Activated T-cell treated with anti-CD3 and anti-CD28 coated beads, Interleukin-2, amount 50 U/mL, for 72 hours (primary cell): ENCODE data around the gene VAMP1. TPM values are rescaled to one million over a fixed set of nuclear protein-coding genes. Genes with fewer than 3 reads are reported as not detected.
"Not testable (repeated sequence)": the region's sequence is repeated elsewhere in the genome, so short reads cannot be mapped to it uniquely, and the experiment has no call there.

Experiments used
- ATAC-seq, 2 donors: fragments of 150-1000 bp; cut with Tn5 transposase; replicated peaks in 1 of 2; 2 replicates each; pipeline ENCODE4 v1.10.0; 2021; ENCODE audit warnings: moderate library complexity in 2 of 2, mild to moderate bottlenecking in 1 of 2
- DNase-seq, 2 donors: peaks; one replicate each; pipeline ENCODE4 v3.0.0; 2021 to 2022; ENCODE audit warnings: mixed read lengths in 1 of 2
- H3K27ac Mint-ChIP-seq: one replicate; pipeline ENCODE4 v1.8.0; 2022; ENCODE audit warnings: mild to moderate bottlenecking, moderate library complexity, mixed read lengths
- H3K27me3 Mint-ChIP-seq: one replicate; pipeline ENCODE4 v1.8.0; 2022; ENCODE audit warnings: low read depth, mixed read lengths
- H3K36me3 Mint-ChIP-seq, 2 donors: one replicate each; pipeline ENCODE4 v1.8.0; 2022; ENCODE audit warnings: mixed read lengths in 2 of 2, mild to moderate bottlenecking in 1 of 2; ENCODE audit not compliant: insufficient read depth in 2 of 2
- H3K4me1 Mint-ChIP-seq: one replicate; pipeline ENCODE4 v1.8.0; 2022; ENCODE audit warnings: low read depth, mixed read lengths
- H3K4me3 Mint-ChIP-seq, 2 donors: one replicate each; pipeline ENCODE4 v1.8.0; 2022; ENCODE audit warnings: mild to moderate bottlenecking in 2 of 2, mixed read lengths in 2 of 2, moderate library complexity in 2 of 2
- H3K9me3 Mint-ChIP-seq, 2 donors: one replicate each; pipeline ENCODE4 v1.8.0; 2022; ENCODE audit warnings: mixed read lengths in 2 of 2
- total RNA-seq, 2 donors: library from RNA; stranded (reverse); gene quantifications; one replicate each; pipeline ENCODE4 v1.2.3, GENCODE V29; 2022

Gene VAMP1
- total RNA-seq, 2 donors from 2014 or later = 51.2 to 53.1 TPM

GRCh38 chr12:6440391-6440790 lies 30.1 kb downstream of the VAMP1 start:
- peaks cover 83% of the 10 kb centered on the region for H3K4me1 Mint-ChIP-seq
- no peak overlapping the region for H3K4me3 Mint-ChIP-seq
- H3K36me3 Mint-ChIP-seq = peaks cover 1 to 12% of the 10 kb centered on the region in 2 donors
- ATAC-seq (no peak), DNase-seq (no peak)
- no peaks in the 10 kb centered on the region for H3K9me3 Mint-ChIP-seq
- no peaks in the 10 kb centered on the region for H3K27me3 Mint-ChIP-seq
- peak overlapping the region; percentile 23 for H3K27ac Mint-ChIP-seq

- no peak for ATAC-seq
- H3K36me3 Mint-ChIP-seq = peaks cover 0 to 5% of the 10 kb centered on the region in 2 donors
- H3K4me3 Mint-ChIP-seq = no peak overlapping the region
- DNase-seq = no peak
- H3K27ac Mint-ChIP-seq = no peak overlapping the region
- H3K4me1 Mint-ChIP-seq = peaks cover 84% of the 10 kb centered on the region
- no peaks in the 10 kb centered on the region for H3K27me3 Mint-ChIP-seq
- no peaks in the 10 kb centered on the region for H3K9me3 Mint-ChIP-seq
Observed at GRCh38 chr12:6438345-6438744, 32.1 kb downstream of the VAMP1 start.

GRCh38 chr12:6437586-6437985 lies 32.9 kb downstream of the VAMP1 start:
- Mint-ChIP-seq H3K4me1 (peaks cover 84% of the 10 kb centered on the region), H3K9me3 (no peaks in the 10 kb centered on the region), H3K36me3 (peaks cover 0 to 2% of the 10 kb centered on the region in 2 donors), H3K27me3 (no peaks in the 10 kb centered on the region), H3K27ac (no peak overlapping the region), H3K4me3 (no peak overlapping the region)
- no peak for DNase-seq
- ATAC-seq = no peak

- Mint-ChIP-seq H3K27me3 (no peaks in the 10 kb centered on the region), H3K36me3 (peaks cover 0 to 2% of the 10 kb centered on the region in 2 donors), H3K9me3 (no peaks in the 10 kb centered on the region), H3K4me3 (no peak overlapping the region), H3K27ac (no peak overlapping the region), H3K4me1 (peaks cover 82% of the 10 kb centered on the region)
- ATAC-seq = peak; percentile 35 to 41
- no peak for DNase-seq
Observed at GRCh38 chr12:6435961-6436715, 34.3 kb downstream of the VAMP1 start.

- H3K9me3 Mint-ChIP-seq = no peaks in the 10 kb centered on the region
- H3K4me3 Mint-ChIP-seq = peak overlapping the region; percentile 83 to 87
- peak overlapping the region; percentile 93 for H3K27ac Mint-ChIP-seq
- no peaks in the 10 kb centered on the region for H3K27me3 Mint-ChIP-seq
- peaks cover 91% of the 10 kb centered on the region for H3K4me1 Mint-ChIP-seq
- peak; percentile 90 to 92 for ATAC-seq
- peak; percentile 60 to 71 for DNase-seq
- peaks cover 0 to 2% of the 10 kb centered on the region in 2 donors for H3K36me3 Mint-ChIP-seq
Observed at GRCh38 chr12:6434205-6435140, 36.0 kb downstream of the VAMP1 start.

- Mint-ChIP-seq H3K36me3 (peaks cover 0 to 2% of the 10 kb centered on the region in 2 donors), H3K27me3 (no peaks in the 10 kb centered on the region), H3K9me3 (no peaks in the 10 kb centered on the region), H3K4me3 (peak overlapping the region; percentile 57 to 58), H3K4me1 (peaks cover 87% of the 10 kb centered on the region), H3K27ac (no peak overlapping the region)
- ATAC-seq = no peak
- no peak for DNase-seq
Observed at GRCh38 chr12:6432991-6433390, 37.5 kb downstream of the VAMP1 start.

GRCh38 chr12:6430124-6430989 lies 40.1 kb downstream of the VAMP1 start:
- H3K9me3 Mint-ChIP-seq = no peaks in the 10 kb centered on the region
- ATAC-seq (peak in 1 of 2 donors; percentile 5), DNase-seq (peak; percentile 56 to 63)
- H3K36me3 Mint-ChIP-seq = no peaks in the 10 kb centered on the region
- H3K27ac Mint-ChIP-seq = peak overlapping the region; percentile 88
- H3K4me3 Mint-ChIP-seq = peak overlapping the region; percentile 79 to 81
- no peaks in the 10 kb centered on the region for H3K27me3 Mint-ChIP-seq
- peaks cover 92% of the 10 kb centered on the region for H3K4me1 Mint-ChIP-seq

GRCh38 chr12:6428326-6428725 lies 42.2 kb downstream of the VAMP1 start:
- ATAC-seq = no peak
- no peaks in the 10 kb centered on the region for H3K36me3 Mint-ChIP-seq
- H3K27ac Mint-ChIP-seq = peak overlapping the region; percentile 100
- peak overlapping the region; percentile 92 to 98 for H3K4me3 Mint-ChIP-seq
- H3K9me3 Mint-ChIP-seq = no peaks in the 10 kb centered on the region
- no peaks in the 10 kb centered on the region for H3K27me3 Mint-ChIP-seq
- DNase-seq = no peak
- H3K4me1 Mint-ChIP-seq = peaks cover 92% of the 10 kb centered on the region

- DNase-seq, H3K9me3 Mint-ChIP-seq, ATAC-seq, H3K36me3 Mint-ChIP-seq, H3K27me3 Mint-ChIP-seq: not testable (repeated sequence)
- Mint-ChIP-seq H3K27ac (peak overlapping the region; percentile 100), H3K4me1 (peaks cover 89% of the 10 kb centered on the region), H3K4me3 (peak overlapping the region; percentile 92 to 98)
Observed at GRCh38 chr12:6427796-6428195, 42.7 kb downstream of the VAMP1 start.

- peak; percentile 91 to 96 for DNase-seq
Observed at GRCh38 chr12:6426882-6427671, 43.4 kb downstream of the VAMP1 start.

GRCh38 chr12:6425590-6426531 lies 44.6 kb downstream of the VAMP1 start:
- peak in 1 of 2 donors; percentile 59 for DNase-seq
- H3K36me3 Mint-ChIP-seq = no peaks in the 10 kb centered on the region

More at GRCh38 chr12:6426882-6427671, 43.4 kb downstream of the VAMP1 start:
- H3K4me3 Mint-ChIP-seq = peak overlapping the region; percentile 92 to 98
- H3K4me1 Mint-ChIP-seq = peaks cover 82% of the 10 kb centered on the region
- H3K27ac Mint-ChIP-seq = peak overlapping the region; percentile 100
- peak; percentile 87 to 90 for ATAC-seq
- no peaks in the 10 kb centered on the region for H3K27me3 Mint-ChIP-seq
- no peaks in the 10 kb centered on the region for H3K9me3 Mint-ChIP-seq
- no peaks in the 10 kb centered on the region for H3K36me3 Mint-ChIP-seq

More at GRCh38 chr12:6425590-6426531, 44.6 kb downstream of the VAMP1 start:
- Mint-ChIP-seq H3K27ac (peak overlapping the region; percentile 100), H3K27me3 (no peaks in the 10 kb centered on the region), H3K9me3 (no peaks in the 10 kb centered on the region), H3K4me3 (peak overlapping the region; percentile 92 to 98), H3K4me1 (peaks cover 72% of the 10 kb centered on the region)
- ATAC-seq = no peak
